ENCODE results near the gene CACNA1B.

The CACNA1B gene

GRCh38 chr9:138094028-138094427, 216.4 kb downstream of the CACNA1B start:
- H3K27me3 ChIP-seq (ENCODE audit: insufficient read depth, insufficient read length) = no peaks in the 10 kb centered on the region
- TF ChIP-seq ZNF274 (IDR thresholded peaks at IDR 0.05; ENCODE audit: low read depth, low read length) (no peak), SUZ12 (IDR thresholded peaks at IDR 0.05; ENCODE audit: extremely low read depth, insufficient read depth, insufficient read length) (no peak)
- H3K9ac ChIP-seq (ENCODE audit: insufficient read length, low read depth) = no peak overlapping the region
- H3K4me1 ChIP-seq (ENCODE audit: insufficient read depth, insufficient read length) = no peaks in the 10 kb centered on the region
- DNase-seq (ENCODE audit: low read depth, low spot score) = no peak
- no peak overlapping the region for H3K4me3 ChIP-seq (ENCODE audit: insufficient read length, low read depth)
- peaks cover 27% of the 10 kb centered on the region for H3K9me3 ChIP-seq (ENCODE audit: insufficient read depth, low read length)
- peaks cover 8% of the 10 kb centered on the region for H3K36me3 ChIP-seq (ENCODE audit: insufficient read depth, insufficient read length, low read length)

GRCh38 chr9:138095813-138096518, 218.4 kb downstream of the CACNA1B start:
- no peak for DNase-seq (ENCODE audit: low read depth, low spot score)
- Histone ChIP-seq H3K9me3 (ENCODE audit: insufficient read depth, low read length) (peaks cover 14% of the 10 kb centered on the region), H3K4me3 (ENCODE audit: insufficient read length, low read depth) (no peak overlapping the region), H3K9ac (ENCODE audit: insufficient read length, low read depth) (no peak overlapping the region), H3K4me1 (ENCODE audit: insufficient read depth, insufficient read length) (peaks cover 2% of the 10 kb centered on the region), H3K36me3 (ENCODE audit: insufficient read depth, insufficient read length, low read length) (peaks cover 8% of the 10 kb centered on the region), H3K27me3 (ENCODE audit: insufficient read depth, insufficient read length) (no peaks in the 10 kb centered on the region)
- TF ChIP-seq SUZ12 (IDR thresholded peaks at IDR 0.05; ENCODE audit: extremely low read depth, insufficient read depth, insufficient read length) (no peak), YY1 (IDR thresholded peaks at IDR 0.05; ENCODE audit: insufficient read depth, insufficient read length) (no peak), ZNF274 (IDR thresholded peaks at IDR 0.05; ENCODE audit: low read depth, low read length) (no peak)

- Histone ChIP-seq H3K36me3 (ENCODE audit: insufficient read depth, insufficient read length, low read length) (peaks cover 11% of the 10 kb centered on the region), H3K9me3 (ENCODE audit: insufficient read depth, low read length) (peaks cover 9% of the 10 kb centered on the region), H3K4me3 (ENCODE audit: insufficient read length, low read depth) (no peak overlapping the region), H3K27me3 (ENCODE audit: insufficient read depth, insufficient read length) (no peaks in the 10 kb centered on the region), H3K4me1 (ENCODE audit: insufficient read depth, insufficient read length) (peaks cover 3% of the 10 kb centered on the region), H3K9ac (ENCODE audit: insufficient read length, low read depth) (no peak overlapping the region)
- DNase-seq (ENCODE audit: low read depth, low spot score) = no peak
- TF ChIP-seq ZNF274 (IDR thresholded peaks at IDR 0.05; ENCODE audit: low read depth, low read length) (no peak), SUZ12 (IDR thresholded peaks at IDR 0.05; ENCODE audit: extremely low read depth, insufficient read depth, insufficient read length) (no peak), YY1 (IDR thresholded peaks at IDR 0.05; ENCODE audit: insufficient read depth, insufficient read length) (no peak)
Observed at GRCh38 chr9:138096519-138096845, 218.9 kb downstream of the CACNA1B start.

- no peak for DNase-seq (ENCODE audit: low read depth, low spot score)
- peaks cover 12% of the 10 kb centered on the region for H3K36me3 ChIP-seq (ENCODE audit: insufficient read depth, insufficient read length, low read length)
- TF ChIP-seq YY1 (IDR thresholded peaks at IDR 0.05; ENCODE audit: insufficient read depth, insufficient read length) = no peak
- TF ChIP-seq ZNF274 (IDR thresholded peaks at IDR 0.05; ENCODE audit: low read depth, low read length) = no peak
- TF ChIP-seq SUZ12 (IDR thresholded peaks at IDR 0.05; ENCODE audit: extremely low read depth, insufficient read depth, insufficient read length) = no peak
Observed at GRCh38 chr9:138097501-138097991, 220.0 kb downstream of the CACNA1B start.

GRCh38 chr9:138098116-138098907, 220.7 kb downstream of the CACNA1B start:
- DNase-seq (ENCODE audit: low read depth, low spot score) = no peak
- peaks cover 5% of the 10 kb centered on the region for H3K4me1 ChIP-seq (ENCODE audit: insufficient read depth, insufficient read length)
- TF ChIP-seq YY1 (IDR thresholded peaks at IDR 0.05; ENCODE audit: insufficient read depth, insufficient read length) = no peak
- no peak for TF ChIP-seq SUZ12 (IDR thresholded peaks at IDR 0.05; ENCODE audit: extremely low read depth, insufficient read depth, insufficient read length)
- TF ChIP-seq ZNF274 (IDR thresholded peaks at IDR 0.05; ENCODE audit: low read depth, low read length) = no peak

More at GRCh38 chr9:138097501-138097991, 220.0 kb downstream of the CACNA1B start:
- no peaks in the 10 kb centered on the region for H3K27me3 ChIP-seq (ENCODE audit: insufficient read depth, insufficient read length)
- H3K4me1 ChIP-seq (ENCODE audit: insufficient read depth, insufficient read length) = peaks cover 5% of the 10 kb centered on the region
- no peaks in the 10 kb centered on the region for H3K9me3 ChIP-seq (ENCODE audit: insufficient read depth, low read length)
- no peak overlapping the region for H3K4me3 ChIP-seq (ENCODE audit: insufficient read length, low read depth)
- H3K9ac ChIP-seq (ENCODE audit: insufficient read length, low read depth) = no peak overlapping the region

GRCh38 chr9:138098908-138099791, 221.6 kb downstream of the CACNA1B start:
- TF ChIP-seq YY1 (IDR thresholded peaks at IDR 0.05; ENCODE audit: insufficient read depth, insufficient read length) (no peak), SUZ12 (IDR thresholded peaks at IDR 0.05; ENCODE audit: extremely low read depth, insufficient read depth, insufficient read length) (no peak), ZNF274 (IDR thresholded peaks at IDR 0.05; ENCODE audit: low read depth, low read length) (no peak)
- no peaks in the 10 kb centered on the region for H3K9me3 ChIP-seq (ENCODE audit: insufficient read depth, low read length)
- peaks cover 8% of the 10 kb centered on the region for H3K4me1 ChIP-seq (ENCODE audit: insufficient read depth, insufficient read length)
- no peak overlapping the region for H3K9ac ChIP-seq (ENCODE audit: insufficient read length, low read depth)
- no peak for DNase-seq (ENCODE audit: low read depth, low spot score)
- peaks cover 15% of the 10 kb centered on the region for H3K36me3 ChIP-seq (ENCODE audit: insufficient read depth, insufficient read length, low read length)
- no peak overlapping the region for H3K4me3 ChIP-seq (ENCODE audit: insufficient read length, low read depth)
- H3K27me3 ChIP-seq (ENCODE audit: insufficient read depth, insufficient read length) = no peaks in the 10 kb centered on the region

More at GRCh38 chr9:138098116-138098907, 220.7 kb downstream of the CACNA1B start:
- H3K36me3 ChIP-seq (ENCODE audit: insufficient read depth, insufficient read length, low read length) = peaks cover 15% of the 10 kb centered on the region
- H3K4me3 ChIP-seq (ENCODE audit: insufficient read length, low read depth) = no peak overlapping the region
- no peaks in the 10 kb centered on the region for H3K9me3 ChIP-seq (ENCODE audit: insufficient read depth, low read length)
- no peak overlapping the region for H3K9ac ChIP-seq (ENCODE audit: insufficient read length, low read depth)
- no peaks in the 10 kb centered on the region for H3K27me3 ChIP-seq (ENCODE audit: insufficient read depth, insufficient read length)
